Activated naive CD4-positive, alpha-beta T cell (primary cell): Measurements from ENCODE around the gene TTC31.

Experiments used
- DNase-seq, 4 experiments: peaks; one replicate each; lab custom pipeline; 2025; lab: John Stamatoyannopoulos, UW

TTC31 gene

DNA sequence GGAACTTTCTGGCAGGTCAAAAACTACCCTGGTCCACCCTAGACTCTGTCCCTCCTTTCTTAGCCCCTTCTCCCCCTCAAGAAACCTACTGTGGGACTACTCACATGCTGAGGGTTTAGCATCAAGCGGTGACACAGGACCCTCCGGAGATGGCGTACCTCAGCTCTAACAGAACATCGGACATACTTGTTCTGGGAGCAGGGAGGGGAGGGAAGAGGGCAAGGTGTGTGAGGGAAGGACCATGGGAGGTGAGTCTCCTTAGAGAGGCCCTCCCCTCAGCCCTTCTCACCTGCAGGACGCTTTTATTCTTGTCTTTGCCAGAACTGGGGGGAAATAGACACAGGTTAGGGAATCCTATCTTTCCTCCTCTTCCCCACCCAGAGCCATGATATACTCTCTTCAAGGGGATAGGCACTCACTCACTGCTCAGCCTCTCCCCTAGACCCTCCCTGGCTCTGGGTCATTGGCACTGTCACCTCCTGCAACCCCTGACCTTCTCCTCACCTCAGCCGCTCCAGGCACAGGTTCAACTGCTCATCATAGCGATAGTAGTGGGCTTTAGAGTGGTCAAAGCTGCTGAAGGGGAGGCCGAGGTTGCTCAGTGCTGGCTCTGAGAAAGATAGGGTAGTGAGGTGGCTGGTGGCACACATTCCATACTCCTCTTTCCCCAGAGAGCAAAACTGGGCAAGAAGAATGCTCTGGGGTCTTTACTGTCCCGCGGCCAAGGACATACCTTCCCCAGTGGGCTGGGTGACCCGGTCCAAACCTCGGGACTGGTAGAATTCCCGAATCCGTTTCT is 22.8 kb downstream of the TTC31 start:
- DNase-seq: no peak

DNA sequence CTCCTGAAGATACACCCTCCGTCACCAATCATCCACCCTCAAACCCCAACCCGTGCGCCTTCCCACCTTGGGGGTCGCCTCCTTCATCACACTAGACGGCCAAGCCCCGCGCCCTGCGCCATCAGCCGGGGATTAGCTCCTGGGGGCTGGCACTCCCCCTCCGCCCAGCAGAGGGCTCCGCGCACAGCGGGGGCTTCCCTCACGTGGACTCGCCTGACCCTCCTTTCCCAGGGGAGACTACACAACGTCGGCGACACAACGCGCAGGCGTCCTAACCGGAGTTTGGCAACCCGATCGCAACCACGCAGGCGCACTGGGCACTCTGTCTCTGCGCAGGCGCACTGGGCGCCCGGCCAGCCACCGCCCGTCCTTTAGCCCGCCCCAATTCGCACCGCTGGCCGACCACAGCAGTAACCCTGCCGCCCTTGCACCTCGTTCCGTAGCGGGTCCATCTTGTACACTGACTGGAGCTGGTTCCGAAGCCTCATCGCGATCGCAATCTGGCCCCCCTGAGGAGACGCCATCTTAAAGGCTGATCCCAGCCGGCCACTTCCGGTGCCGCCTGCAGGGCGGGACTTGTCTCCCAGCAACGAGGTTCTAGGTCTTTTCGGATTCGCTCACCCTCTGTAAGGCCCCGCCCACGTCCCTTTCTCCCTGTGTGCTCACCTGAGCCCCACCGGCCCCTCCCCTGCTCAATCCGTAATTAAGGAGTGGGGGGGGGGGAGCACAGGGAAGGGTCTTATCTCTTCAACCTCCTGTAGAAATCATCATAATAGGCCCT is 24.5 kb downstream of the TTC31 start, which contains the start of gene PCGF1:
Gene PCGF1, minus strand, starts transcription at position 551 of the 781 bp plus-strand sequence. Its CDS starts 27 bp downstream, at position 524.
- peak; percentile 94 to 99 (median 98) for DNase-seq

GRCh38 chr2:74507926-74508520 is 25.1 kb downstream of the TTC31 start:
- no peak for DNase-seq

- DNase-seq: no peak
Measured at GRCh38 chr2:74510272-74510671, 27.4 kb downstream of the TTC31 start.

DNA sequence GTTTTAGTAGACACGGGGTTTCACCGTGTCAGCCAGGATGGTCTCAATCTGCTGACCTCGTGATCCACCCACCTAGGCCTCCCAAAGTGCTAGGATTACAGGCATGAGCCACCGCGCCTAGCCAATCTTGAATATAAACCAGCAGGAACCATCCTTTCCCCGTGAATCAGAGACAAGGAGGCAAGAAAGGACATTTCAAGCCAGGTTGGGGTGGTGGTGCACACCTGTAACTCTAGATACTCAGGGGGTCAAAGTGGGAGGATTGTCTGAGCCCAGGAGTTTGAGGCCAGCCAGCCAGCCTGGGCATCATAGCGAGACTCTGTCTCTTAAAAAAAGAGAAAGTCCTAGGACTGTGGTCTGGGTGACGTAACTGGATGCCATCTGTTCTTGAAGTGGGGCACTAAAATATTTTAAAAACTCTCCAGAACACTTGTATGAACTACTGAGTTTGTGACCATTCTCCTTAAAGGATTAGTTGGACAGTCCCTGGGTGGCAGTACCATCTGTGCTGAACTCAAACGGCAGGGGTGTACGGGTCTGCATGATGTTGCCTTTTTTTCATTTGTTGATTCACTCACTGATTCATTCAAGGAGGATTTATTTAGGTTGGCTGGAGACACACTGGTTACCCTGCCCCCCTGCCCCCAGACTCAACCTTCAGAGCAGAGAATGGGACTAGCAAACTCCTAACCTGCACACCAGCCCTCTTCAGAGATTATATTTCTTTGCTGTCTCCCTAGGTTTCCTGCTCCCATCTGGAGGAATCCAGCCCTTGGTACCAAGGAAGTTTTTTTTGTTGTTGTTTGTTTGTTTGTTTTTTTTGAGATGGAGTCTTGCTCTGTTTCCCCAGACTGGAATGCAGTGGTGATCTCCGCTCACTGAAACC is 28.5 kb downstream of the TTC31 start:
- no peak for DNase-seq

DNA sequence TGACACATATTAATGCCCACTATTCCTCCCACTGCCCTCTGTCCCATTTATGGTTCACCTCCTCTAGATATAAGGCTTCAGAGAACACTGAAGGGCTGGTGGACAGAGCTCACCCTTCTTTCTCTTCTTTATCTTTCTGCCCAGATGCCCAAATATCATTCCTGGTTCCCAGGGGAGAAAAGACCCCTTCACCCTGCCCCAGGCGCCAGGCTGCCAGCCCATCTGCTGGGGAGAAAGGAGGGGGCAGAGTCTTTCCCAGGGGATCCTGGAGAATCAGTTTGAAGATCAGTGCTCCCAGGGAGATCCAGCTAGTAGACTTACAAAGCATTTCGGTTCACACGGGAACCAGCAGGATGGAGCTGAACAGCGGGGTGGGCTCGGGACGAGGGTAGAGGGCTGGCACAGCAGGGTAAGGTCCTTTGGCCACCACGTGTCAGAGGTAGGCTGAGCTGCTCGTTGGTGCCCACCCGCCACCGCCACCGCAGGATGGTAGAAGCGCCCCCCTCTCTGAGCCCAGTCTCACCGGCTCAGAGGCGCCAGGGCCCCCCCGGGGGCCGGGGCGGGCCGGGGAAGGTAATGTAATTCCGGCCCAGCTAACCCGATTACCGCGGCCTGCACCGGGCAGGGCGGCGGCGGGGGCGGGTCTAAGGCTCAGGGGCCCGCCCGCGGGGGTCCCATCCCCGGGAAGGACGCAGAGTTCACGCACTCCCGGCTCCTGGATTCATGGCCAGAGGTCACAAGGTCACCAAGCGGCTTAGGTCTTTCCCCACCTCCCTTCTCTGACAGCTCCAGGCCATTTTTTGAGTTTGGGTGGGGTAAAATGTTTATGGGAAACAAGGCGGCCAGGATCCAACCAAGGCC is 30.1 kb downstream of the TTC31 start:
- DNase-seq: no peak

DNA sequence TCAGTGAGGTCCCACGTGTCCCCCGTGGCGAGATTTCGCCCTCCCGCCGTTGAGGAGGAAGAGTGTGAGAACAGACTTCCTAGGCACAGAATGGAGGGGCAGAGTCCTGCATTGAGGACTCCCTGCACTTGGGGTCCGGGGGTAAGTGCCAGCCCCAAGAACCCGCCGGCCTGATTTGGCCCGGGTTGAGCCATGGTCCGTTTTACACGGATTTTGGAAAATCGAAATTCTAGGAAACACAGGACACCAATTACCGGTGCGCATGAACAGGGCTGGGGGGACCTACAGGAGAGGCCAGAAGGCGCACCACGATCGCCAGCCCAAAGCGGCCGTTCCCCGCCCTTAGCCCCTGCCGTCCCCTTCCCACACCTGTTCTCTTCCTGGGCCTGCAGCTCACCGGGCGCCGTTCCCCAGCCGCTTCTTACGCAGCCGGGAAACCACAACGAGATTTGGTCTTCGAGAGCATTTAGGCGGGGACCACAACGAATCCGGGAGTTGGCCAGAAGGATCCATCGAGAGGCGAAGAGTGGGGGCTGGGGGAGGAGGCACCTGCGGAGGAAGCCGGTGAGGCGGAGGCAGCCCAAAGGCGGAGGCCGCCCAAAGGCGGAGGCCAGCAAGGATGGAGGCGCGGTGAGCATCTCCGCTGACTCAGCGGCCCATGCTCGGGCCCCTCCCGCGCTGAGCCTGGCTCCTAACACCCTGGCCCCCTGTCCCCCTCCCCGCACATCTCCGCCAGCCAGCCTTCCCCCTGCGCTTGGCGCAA is 30.9 kb downstream of the TTC31 start:
- DNase-seq: peak in 1 of 4 experiments; percentile 13

DNA sequence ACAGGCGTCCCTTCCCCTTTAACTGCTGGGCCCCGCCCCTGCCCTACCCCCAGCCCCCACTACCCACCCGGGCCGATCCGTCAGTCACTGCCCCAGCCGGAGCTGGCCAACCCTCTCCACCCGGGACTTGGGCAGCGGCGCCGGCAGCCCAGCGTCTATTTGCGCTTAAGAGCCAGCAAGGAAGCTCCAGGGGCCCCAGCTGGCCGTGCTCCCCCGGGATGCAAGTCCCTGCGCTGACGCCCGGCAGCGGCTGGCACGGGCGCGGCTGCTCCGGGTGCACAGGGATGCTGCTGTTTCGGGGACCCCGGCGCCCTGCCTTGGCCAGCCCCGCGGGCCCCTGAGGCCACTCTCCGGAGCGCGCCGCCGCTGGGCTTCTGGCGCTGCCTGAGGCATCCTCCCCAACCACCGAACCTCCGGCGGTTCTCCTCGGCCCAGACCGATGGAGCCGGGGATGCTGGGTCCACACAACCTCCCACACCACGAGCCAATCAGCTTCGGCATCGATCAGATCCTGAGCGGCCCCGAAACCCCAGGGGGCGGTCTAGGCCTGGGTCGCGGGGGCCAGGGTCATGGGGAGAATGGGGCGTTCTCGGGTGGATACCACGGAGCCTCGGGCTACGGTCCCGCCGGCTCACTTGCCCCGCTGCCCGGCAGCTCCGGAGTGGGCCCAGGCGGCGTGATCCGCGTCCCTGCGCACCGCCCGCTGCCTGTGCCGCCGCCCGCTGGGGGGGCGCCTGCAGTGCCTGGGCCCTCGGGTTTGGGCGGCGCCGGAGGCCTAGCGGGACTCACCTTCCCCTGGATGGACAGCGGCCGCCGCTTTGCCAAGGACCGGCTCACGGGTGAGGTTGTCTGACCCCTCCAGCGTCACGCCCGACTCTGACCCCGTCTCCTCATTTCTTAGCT is 31.7 kb downstream of the TTC31 start, which contains the start of gene TLX2:
Gene TLX2, plus strand, starts transcription at position 83 of the 903 bp plus-strand sequence. Its CDS starts 357 bp downstream, at position 440.
- no peak for DNase-seq

DNA sequence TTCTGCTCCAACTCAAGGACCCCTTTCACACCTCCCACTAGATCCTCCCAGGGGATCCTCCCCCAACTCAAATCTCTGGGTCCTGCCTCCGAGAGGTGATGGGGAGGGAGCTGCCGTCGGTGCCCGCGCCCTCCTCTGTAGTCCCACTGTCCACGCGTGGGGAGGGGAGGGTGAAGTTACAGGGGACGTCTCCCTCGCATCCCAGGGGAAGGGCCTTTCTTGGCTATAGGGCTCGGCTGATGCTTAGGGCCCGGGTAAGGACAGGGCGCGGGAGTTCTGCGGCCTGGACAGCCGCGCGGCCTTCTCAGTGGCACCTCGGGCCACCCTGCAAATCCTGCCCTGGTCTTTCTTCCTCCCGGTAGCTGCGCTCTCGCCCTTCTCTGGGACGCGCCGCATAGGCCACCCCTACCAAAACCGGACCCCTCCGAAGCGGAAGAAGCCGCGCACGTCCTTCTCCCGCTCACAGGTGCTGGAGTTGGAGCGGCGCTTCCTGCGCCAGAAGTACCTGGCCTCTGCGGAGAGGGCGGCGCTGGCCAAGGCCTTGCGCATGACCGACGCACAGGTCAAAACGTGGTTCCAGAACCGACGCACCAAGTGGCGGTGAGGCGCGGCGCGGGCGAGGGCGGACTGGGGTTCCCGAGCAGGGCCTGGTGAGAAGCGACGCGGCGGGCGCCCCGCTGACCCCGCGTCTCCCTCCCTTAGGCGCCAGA is 32.5 kb downstream of the TTC31 start:
- no peak for DNase-seq

DNA sequence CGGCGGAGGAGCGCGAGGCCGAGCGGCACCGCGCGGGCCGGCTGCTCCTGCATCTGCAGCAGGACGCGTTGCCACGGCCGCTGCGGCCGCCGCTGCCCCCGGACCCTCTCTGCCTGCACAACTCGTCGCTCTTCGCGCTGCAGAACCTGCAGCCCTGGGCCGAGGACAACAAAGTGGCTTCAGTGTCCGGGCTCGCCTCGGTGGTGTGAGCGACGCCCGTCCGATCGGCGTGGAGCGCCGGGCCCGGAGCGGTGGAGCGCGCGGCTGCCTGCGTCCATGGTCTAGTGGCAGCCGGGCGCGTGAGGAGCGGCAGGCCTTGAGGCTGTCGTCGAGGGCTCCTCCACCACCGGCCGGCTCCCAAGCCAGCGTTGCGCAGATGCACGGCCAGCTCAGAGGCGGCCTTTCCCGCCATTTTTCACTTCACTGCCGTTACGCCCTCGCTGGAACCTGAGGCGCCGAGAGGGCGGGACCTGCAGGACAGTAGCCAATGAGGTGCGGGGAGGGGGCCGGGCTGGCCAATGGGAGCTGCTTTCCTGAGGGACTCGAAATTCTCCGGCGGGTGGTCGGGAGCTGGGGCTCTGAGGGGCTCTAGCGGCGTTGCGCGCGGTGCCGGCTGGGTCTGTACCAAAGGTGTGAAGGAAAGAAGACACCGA is 33.2 kb downstream of the TTC31 start:
- DNase-seq: peak in 3 of 4 experiments; percentile 22 to 65 (median 40)

GRCh38 chr2:74516650-74517049 is 33.8 kb downstream of the TTC31 start:
- DNase-seq: no peak

DNA sequence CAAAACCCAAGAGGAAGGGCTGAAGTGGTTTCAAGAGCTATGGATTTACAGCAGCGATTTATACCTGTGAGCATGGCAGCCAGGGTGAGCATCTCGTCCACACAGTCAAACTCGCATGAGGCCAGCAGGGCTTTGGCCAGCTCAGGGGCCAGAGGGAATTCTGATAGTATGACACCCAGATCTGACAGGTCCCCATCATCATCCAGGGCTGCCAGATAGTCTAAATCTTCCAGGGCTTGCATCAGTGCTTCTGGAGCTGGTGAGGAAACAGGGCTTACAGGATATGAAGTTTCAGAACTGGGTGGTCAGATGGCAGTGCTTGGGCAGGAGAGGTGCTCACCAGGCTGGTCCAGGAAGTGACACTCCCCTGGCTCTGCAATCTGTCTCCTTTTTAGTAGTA is 39.6 kb downstream of the TTC31 start:
- no peak for DNase-seq

- no peak for DNase-seq
Measured at GRCh38 chr2:74524005-74524404, 41.1 kb downstream of the TTC31 start.

- no peak for DNase-seq
Measured at GRCh38 chr2:74524955-74525716, 42.3 kb downstream of the TTC31 start.

GRCh38 chr2:74525717-74526648 is 43.1 kb downstream of the TTC31 start, which contains the start of gene DQX1:
Gene DQX1 (minus strand): TSS chr2:74526231. CDS start chr2:74525729, 502 bp downstream.
- DNase-seq: no peak
